HG02759 (cell line): ENCODE measurements around the gene PTAFR.
A peak's percentile ranks its signal among the peaks of the same experiment; 100 is the strongest.
"Not testable (repeated sequence)": the region's sequence is repeated elsewhere in the genome, so short reads cannot be mapped to it uniquely, and the experiment has no call there.

ENCODE experiments used
- ATAC-seq: cut with Tn5 transposase; IDR thresholded peaks from one replicate; pipeline ENCODE4 v1.9.1; 2021; ENCODE audit warnings: mild to moderate bottlenecking, moderate library complexity; ENCODE audit not compliant: unreplicated experiment

The PTAFR gene

GRCh38 chr1:28147264-28148094 is 29.0 kb downstream of the PTAFR start:
- peak; percentile 33 for ATAC-seq

GRCh38 chr1:28145728-28146127 is 30.8 kb downstream of the PTAFR start:
- no peak for ATAC-seq

- ATAC-seq, result peak; percentile 69
These were observed 32.0 kb downstream of the PTAFR start for GRCh38 chr1:28144203-28145135.

GRCh38 chr1:28143496-28144202 is 32.8 kb downstream of the PTAFR start:
- ATAC-seq, result no peak

- no peak for ATAC-seq
These were observed 34.8 kb downstream of the PTAFR start for GRCh38 chr1:28141685-28142084.

- not testable (repeated sequence) for ATAC-seq
These were observed 36.6 kb downstream of the PTAFR start for GRCh38 chr1:28139866-28140265.

GRCh38 chr1:28139025-28139712 is 37.3 kb downstream of the PTAFR start:
- ATAC-seq, result no peak

- ATAC-seq, result no peak
These were observed 39.4 kb downstream of the PTAFR start for GRCh38 chr1:28136922-28137613.

GRCh38 chr1:28136169-28136921 is 40.1 kb downstream of the PTAFR start:
- no peak for ATAC-seq

GRCh38 chr1:28135371-28136168 is 40.9 kb downstream of the PTAFR start:
- ATAC-seq, result no peak

- no peak for ATAC-seq
These were observed 41.8 kb downstream of the PTAFR start for GRCh38 chr1:28134651-28135207.

GRCh38 chr1:28132171-28133167 is 44.0 kb downstream of the PTAFR start:
- no peak for ATAC-seq

GRCh38 chr1:28130901-28131300 is 45.6 kb downstream of the PTAFR start:
- ATAC-seq, result no peak

GRCh38 chr1:28129150-28129549 is 47.3 kb downstream of the PTAFR start:
- ATAC-seq, result no peak

- peak; percentile 71 for ATAC-seq
These were observed 48.8 kb downstream of the PTAFR start for GRCh38 chr1:28127617-28128257.

GRCh38 chr1:28126783-28127490 is 49.6 kb downstream of the PTAFR start:
- ATAC-seq, result no peak
